Measurements from ENCODE around the gene ORC5. TPM values are rescaled to one million over a fixed set of nuclear protein-coding genes. Genes with fewer than 3 reads are reported as not detected.

ORC5 gene
- polyA plus RNA-seq, 1 donor from 2014 or later = 16.9 TPM

Other genes starting within 250 kb of the ORC5 start
- not detected for gene RELN, start 218.4 kb downstream of the ORC5 start, polyA plus RNA-seq
- not detected for gene LHFPL3, start 120.6 kb upstream of the ORC5 start, polyA plus RNA-seq

Measured in IgD-negative memory B cell (primary cell).